GM10248 (cell line): Measurements from ENCODE around the gene BTN2A1.

Experiments
- CTCF ChIA-PET: fragments of 300-600 bp; sonication (Branson Sonifier 250); formaldehyde crosslinking; extraction: SDS; loops from one replicate; lab custom pipeline; 2021; ENCODE audit warnings: antibody characterized with exemption; lab: Yijun Ruan, JAX
- POLR2A ChIA-PET: fragments of 350-650 bp; sonication (Branson Sonifier 250); formaldehyde crosslinking; extraction: SDS; loops from one replicate; lab custom pipeline; 2020; ENCODE audit warnings: antibody characterized with exemption; lab: Yijun Ruan, JAX
- DNase-seq: peaks from one replicate; pipeline ENCODE4 v3.0.0; 2012; ENCODE audit errors: extremely low spot score
- CTCF ChIP-seq: IDR thresholded peaks from 2 replicates; pipeline ENCODE4 v1.5.1; 2012; ENCODE audit warnings: mild to moderate bottlenecking, low read depth; ENCODE audit errors: extremely low read depth, missing control alignments, control extremely low read depth

The BTN2A1 gene

GRCh38 chr6:26464416-26465131, 6.8 kb downstream of the BTN2A1 start:
- CTCF ChIA-PET = interaction anchor here (1.1 to 2.1 kb wide), 4 partner anchors 8 to 123 kb away, joined by 3 to 4 read pairs (median 4); no protein-coding TSS in a partner anchor
- TF ChIP-seq CTCF = no peak
- POLR2A ChIA-PET = interaction anchor here (0.9 kb wide), 1 partner anchor 9 kb away, joined by 3 read pairs; no protein-coding TSS in a partner anchor
- no peak for DNase-seq

GRCh38 chr6:26465776-26466175, 8.0 kb downstream of the BTN2A1 start:
- ChIA-PET POLR2A (no interaction called here), CTCF (no interaction called here)
- no peak for DNase-seq
- TF ChIP-seq CTCF = no peak

GRCh38 chr6:26468829-26469228, 11.1 kb downstream of the BTN2A1 start:
- CTCF ChIA-PET = interaction anchor here (1.3 kb wide), 1 partner anchor 27 kb away, joined by 3 read pairs; no protein-coding TSS in a partner anchor
- no peak for DNase-seq
- TF ChIP-seq CTCF = no peak
- POLR2A ChIA-PET = no interaction called here

- no peak for TF ChIP-seq CTCF
- ChIA-PET CTCF (interaction anchor here (1.1 to 1.4 kb wide), 3 partner anchors 9 to 25 kb away, joined by 3 to 4 read pairs (median 3); no protein-coding TSS in a partner anchor), POLR2A (no interaction called here)
- DNase-seq = no peak
These were observed 12.9 kb downstream of the BTN2A1 start for GRCh38 chr6:26470643-26471042.

GRCh38 chr6:26471970-26472369, 14.2 kb downstream of the BTN2A1 start:
- POLR2A ChIA-PET = no interaction called here
- DNase-seq = no peak
- TF ChIP-seq CTCF = no peak
- CTCF ChIA-PET = interaction anchor here (1.0 to 3.1 kb wide), 4 partner anchors 10 to 22 kb away, joined by 3 to 13 read pairs (median 7); no protein-coding TSS in a partner anchor

- no peak for DNase-seq
- ChIA-PET CTCF (interaction anchor here (1.0 to 3.1 kb wide), 5 partner anchors 11 to 64 kb away, joined by 3 to 13 read pairs (median 3); no protein-coding TSS in a partner anchor), POLR2A (no interaction called here)
- no peak for TF ChIP-seq CTCF
These were observed 15.0 kb downstream of the BTN2A1 start for GRCh38 chr6:26472549-26473290.
